GM18951 (cell line): ENCODE measurements around the gene CACNB2.

Source experiments
- POLR2A ChIP-seq: IDR thresholded peaks from 4 replicates; pipeline ENCODE4 v1.6.1; 2011; ENCODE audit warnings: mild to moderate bottlenecking; ENCODE audit not compliant: insufficient read length, insufficient read depth; ENCODE audit errors: extremely low read depth
- in situ Hi-C: fragments of 300-500 bp; cut with MboI; formaldehyde crosslinking; loops from one replicate; pipeline ENCODE4 v1.12.0; 2022; ENCODE audit warnings: low sequenced_read_pairs, mixed read lengths, inconsistent platforms; ENCODE audit not compliant: unreplicated experiment

Gene CACNB2

DNA sequence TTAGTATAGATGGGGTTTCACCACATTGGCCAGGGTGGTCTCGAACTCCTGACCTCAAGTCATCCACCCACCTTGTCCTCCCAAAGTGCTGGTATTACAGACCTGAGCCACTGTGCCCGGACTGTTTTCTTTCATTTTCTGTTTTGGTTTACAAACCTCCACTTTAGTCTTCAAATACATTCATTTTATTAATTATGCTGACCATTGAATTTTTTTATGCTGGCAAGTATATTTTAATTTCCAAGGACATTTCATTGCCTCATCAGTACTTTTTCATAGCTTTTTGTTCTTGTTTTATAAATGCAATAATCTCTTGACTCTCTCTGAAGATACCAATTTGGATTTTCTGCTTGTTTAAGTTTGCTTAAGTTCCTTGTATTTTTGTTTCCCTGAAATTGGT lies 170.5 kb downstream of the CACNB2 start:
- in situ Hi-C loops, result no loop called here
- no peak for TF ChIP-seq POLR2A

DNA sequence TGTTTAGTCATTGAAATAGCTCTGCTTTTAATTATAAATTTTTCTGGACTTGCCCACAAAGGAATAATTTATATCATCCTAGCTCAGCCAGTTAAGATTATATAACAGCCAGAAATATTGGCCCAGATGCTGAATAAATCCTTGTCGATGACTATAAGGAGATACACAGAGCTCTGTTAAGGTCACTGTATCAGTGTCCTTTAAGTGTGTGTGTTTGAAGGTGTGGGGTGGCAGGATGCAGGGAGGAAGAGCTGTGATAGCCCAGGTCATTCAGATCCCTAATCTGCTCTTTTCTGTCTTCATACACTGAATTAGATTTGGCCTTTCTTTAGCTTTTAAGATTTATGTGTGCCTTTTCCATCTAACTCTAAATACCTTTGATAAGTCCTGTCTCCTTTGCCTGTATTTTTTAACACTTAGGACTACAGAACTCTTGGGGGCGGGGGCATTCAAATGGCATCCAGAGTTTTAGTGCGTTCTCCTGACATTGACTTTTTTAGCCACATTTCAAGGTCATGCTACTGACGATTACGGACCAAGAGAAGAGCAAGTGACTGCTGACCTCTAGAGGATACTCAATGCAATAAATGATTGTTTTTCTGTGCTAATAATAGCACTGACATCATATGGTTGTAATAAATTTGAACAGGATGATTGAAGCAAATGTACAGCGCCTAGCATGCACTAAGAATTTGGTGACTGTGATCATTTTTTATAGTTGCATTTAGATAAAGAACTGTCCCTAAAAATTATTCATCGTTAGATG lies 172.3 kb downstream of the CACNB2 start:
- TF ChIP-seq POLR2A, result no peak
- in situ Hi-C loops, result no loop called here

GRCh38 chr10:18313140-18313530 lies 172.9 kb downstream of the CACNB2 start:
- in situ Hi-C loops, result no loop called here
- TF ChIP-seq POLR2A, result no peak

GRCh38 chr10:18313626-18314025 lies 173.4 kb downstream of the CACNB2 start:
- in situ Hi-C loops, result no loop called here
- TF ChIP-seq POLR2A, result no peak

DNA sequence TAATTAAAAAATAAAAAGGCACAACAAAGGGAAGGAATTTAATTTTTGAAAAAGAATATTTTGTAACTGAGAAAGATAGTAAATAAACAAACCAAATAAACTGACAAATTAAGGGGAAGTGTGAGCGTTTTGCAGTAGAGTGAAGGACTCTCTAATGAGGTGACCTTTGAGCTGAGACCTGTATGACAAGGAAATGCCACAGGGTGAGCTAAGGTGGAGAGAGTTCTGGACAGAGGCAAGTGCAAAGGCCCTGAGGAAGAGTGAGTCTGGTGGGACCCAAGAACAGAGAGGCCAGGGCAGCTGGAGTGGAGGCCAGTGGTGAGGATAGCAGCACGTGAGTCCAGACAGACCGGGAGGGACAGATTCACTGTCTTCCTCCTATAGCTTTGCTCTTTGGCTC lies 179.4 kb downstream of the CACNB2 start:
- TF ChIP-seq POLR2A, result no peak
- in situ Hi-C loops, result no loop called here

GRCh38 chr10:18321371-18321770 lies 181.1 kb downstream of the CACNB2 start:
- in situ Hi-C loops, result no loop called here
- TF ChIP-seq POLR2A, result no peak

- in situ Hi-C loops, result no loop called here
- TF ChIP-seq POLR2A, result no peak
These were observed 183.7 kb downstream of the CACNB2 start for GRCh38 chr10:18323916-18324315.

- in situ Hi-C loops, result no loop called here
- no peak for TF ChIP-seq POLR2A
These were observed 185.2 kb downstream of the CACNB2 start for GRCh38 chr10:18325410-18325809.

GRCh38 chr10:18325889-18326531 lies 185.8 kb downstream of the CACNB2 start:
- in situ Hi-C loops, result no loop called here

DNA sequence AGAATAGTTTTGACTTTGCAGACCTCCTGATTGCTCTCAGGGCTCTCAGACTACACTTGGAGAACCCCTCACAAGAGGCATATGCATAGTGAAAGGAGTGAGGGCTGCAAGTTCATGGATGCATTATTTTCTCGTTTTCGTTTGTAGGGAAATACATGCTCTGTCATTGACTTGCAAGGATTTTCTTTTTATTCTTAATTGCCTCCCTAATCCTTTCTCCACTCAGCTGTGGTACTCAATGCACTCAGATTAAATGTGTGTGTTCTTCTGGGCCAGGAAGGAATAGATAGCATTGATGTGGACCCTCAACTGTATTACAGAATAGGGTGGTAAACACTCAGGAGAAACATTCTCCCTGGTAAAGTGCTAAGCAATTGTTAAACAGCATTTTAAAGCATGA lies 188.7 kb downstream of the CACNB2 start:
- in situ Hi-C loops, result no loop called here
- TF ChIP-seq POLR2A, result no peak

More at GRCh38 chr10:18325889-18326531, 185.8 kb downstream of the CACNB2 start:
- TF ChIP-seq POLR2A, result no peak

DNA sequence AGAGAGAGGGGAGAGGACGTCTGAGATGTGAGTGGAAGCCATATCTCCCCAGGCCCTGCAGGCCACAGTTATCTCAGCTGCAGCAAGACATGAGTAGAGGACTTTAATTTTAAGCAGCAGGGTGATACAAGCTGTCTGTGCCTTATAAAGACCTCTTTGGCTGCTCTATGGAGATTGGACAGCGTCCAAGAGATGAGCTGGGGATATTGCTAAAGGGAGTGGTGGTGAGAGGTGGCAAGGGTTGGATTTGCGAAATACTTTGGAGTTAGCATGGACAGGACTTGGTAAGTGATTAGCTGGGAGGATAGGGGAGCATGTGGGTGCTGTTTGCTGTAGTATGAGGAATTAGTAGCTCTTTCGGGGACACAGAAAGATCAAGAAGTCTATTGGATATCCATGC lies 191.8 kb downstream of the CACNB2 start:
- no peak for TF ChIP-seq POLR2A
- in situ Hi-C loops, result no loop called here

DNA sequence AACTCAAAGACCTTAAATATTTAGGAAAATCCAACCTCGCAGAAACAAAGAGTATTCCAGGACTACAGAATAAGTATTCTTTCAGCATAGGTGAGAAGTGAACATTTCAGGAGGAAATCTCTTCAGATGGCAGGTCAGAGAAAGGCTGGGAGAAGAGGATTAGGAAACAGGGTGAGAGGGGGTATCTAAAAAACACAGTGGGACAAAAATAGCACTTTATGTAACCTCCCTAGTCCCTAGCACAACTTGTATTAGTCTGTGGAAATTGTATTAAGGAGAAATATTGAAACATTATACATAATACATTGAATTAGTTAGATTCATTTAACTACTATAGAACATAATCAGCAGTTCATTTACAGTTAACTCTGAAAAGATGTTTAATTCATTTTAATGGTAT lies 192.3 kb downstream of the CACNB2 start:
- in situ Hi-C loops, result no loop called here
- no peak for TF ChIP-seq POLR2A

DNA sequence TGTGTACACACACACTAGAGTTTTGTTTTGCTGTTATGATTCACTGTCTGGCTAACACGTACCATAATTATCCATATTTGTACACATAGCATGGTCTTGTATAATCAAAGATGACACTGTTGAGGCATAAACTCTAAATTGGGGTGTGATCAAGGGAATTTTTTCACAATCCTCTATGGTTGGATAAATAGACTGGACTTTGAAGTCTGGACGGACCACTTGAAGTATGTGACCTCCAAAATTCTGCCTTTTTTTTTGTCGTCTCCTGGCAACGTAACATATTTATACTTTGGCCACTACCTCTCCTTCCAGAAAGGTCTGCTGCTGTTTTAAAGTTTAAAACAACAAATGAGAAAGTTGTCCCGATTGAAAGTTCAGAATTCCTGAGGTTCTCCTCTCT lies 193.4 kb downstream of the CACNB2 start:
- in situ Hi-C loops, result no loop called here
- TF ChIP-seq POLR2A, result no peak
